Measurements from ENCODE around the gene EIF6.
"Not testable (repeated sequence)": the region's sequence is repeated elsewhere in the genome, so short reads cannot be mapped to it uniquely, and the experiment has no call there.

Gene EIF6

DNA sequence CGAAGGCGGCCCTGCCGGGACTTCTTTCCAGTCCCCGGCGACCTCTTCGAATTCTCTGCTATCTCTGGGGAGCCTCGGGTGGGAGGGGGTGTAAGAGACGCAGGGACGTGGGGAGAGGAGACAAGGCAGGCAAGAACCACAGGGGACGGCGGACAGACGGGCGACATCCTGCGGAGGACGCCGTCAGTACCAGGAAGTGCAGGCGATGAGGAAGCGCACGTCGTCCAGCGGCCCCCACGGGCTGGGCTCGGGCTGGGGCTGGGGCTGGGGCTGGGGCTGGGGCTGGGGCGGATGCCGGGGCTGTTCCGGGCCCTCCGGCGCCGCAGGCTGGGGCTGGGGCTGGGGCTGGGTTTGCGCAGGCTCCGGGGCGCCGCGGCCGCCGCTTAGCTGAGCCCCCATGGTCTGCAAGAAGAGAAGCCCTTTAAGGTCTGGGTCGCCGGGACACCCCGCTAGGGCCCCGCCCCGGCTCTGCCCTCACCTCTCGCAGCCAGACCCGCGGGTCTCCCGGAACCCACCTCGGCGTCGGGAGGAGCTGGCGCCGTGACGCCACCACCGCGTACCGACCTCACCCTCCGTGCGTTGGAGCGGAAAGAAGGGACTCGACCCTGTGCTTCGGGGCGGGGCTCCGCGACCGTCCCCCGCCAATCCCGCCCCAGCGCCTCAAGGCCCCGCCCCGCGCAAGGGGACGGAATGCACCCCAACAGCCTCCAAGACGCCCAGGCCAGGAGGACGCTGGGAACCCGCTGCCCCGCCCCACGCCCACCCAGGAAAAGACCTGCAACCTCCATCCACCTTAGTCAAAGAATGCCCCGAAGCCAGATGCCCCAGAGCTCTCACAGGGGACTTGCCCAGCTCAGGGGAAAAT, 6.8 kb downstream of the EIF6 start, which contains the start of gene MMP24OS:
MMP24OS (minus strand) TSS at position 592 of the 865 bp plus-strand sequence; CDS start at position 399, 193 bp downstream.
- no peak for DNase-seq

DNA sequence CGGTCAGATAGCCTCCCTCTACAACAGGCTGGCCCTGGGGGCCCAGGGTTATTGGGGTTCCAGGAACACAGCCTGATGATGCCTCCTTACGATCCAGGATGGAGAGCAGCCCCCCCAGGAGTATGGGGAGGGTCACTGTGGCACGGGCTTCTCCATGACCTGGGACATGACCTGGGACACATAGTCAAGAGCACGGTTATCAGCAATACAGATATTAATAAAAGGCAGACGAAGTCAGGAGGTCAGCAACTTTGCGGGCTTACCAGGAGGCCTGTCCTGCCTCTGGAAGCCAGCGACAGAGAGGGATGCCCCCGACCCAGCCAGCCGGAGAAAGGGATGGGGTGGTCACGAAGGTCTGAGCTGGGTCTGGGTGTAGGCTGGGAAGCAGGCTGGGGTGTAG, 7.4 kb downstream of the EIF6 start:
- no peak for DNase-seq

DNA sequence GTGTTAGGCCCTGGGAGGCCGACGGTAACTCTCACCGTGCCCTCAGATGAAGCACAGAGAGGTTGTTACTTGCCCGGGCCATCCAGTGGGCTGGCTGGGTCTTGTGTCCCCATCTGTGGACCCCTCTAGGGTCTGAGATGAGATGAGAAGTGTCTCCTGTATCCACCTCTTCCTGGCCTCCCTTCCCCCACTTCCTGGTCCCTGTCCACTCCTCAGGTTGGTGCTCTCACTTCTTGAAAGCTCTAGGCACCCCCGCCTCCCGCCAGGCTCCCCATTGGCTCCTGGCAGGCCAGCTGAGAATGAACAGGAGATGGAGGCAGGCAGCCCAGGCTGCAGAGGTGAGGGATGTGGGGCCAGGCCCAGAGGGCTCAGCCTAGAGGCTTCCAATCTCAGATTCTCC, 8.2 kb downstream of the EIF6 start:
- no peak for DNase-seq

DNA sequence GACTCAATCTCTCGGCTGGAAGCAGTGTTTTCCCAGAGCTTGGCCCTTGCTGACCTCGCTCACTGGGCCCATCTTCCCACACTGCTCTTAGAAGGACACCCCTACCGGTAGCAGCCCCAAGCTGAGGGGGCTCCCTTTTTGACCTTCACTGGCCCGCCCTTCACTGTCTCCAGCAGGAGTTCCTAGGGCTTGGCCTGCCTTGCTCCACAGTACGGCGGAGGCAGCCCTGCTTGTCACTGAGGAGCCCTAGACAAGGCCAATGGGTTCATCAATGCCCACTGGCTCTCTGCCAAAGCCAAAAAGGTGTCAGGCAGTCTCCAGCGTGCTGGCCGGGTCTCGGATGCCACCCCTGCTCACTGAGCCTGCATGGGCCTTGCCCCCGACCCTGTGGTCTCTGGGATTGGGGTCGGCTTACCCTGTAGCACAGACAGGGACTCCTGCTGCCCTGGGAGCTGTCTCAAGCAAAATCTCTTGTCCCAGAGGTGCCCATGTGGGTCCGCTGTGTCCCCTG, 8.8 kb downstream of the EIF6 start:
- no peak for DNase-seq

DNA sequence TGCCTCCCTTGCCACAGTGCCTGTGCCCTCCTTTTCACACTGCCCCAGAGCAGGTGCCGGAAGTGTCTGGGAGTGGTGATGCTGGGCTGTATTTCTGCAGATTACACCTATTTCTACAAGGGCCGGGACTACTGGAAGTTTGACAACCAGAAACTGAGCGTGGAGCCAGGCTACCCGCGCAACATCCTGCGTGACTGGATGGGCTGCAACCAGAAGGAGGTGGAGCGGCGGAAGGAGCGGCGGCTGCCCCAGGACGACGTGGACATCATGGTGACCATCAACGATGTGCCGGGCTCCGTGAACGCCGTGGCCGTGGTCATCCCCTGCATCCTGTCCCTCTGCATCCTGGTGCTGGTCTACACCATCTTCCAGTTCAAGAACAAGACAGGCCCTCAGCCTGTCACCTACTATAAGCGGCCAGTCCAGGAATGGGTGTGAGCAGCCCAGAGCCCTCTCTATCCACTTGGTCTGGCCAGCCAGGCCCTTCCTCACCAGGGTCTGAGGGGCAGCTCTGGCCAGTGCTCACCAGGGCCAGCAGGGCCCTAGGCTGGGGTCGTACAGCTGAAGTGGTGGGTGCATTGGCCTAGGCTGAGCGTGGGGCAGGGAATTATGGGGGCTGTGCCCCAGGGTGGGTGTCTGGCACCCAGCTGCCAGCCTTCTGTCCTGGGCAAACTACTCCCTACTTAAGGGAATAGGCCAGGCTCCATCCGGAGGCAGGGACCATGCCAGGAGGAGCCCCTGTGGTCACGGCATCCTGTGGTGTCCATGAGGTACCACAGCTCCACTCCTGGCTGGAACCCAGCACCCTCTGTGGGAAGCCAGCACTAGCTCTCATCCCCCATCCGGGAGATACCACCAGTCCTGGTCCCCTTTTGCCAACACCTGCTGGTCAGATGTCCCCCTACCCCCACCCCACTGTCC, 10.1 kb downstream of the EIF6 start:
- DNase-seq = no peak

DNA sequence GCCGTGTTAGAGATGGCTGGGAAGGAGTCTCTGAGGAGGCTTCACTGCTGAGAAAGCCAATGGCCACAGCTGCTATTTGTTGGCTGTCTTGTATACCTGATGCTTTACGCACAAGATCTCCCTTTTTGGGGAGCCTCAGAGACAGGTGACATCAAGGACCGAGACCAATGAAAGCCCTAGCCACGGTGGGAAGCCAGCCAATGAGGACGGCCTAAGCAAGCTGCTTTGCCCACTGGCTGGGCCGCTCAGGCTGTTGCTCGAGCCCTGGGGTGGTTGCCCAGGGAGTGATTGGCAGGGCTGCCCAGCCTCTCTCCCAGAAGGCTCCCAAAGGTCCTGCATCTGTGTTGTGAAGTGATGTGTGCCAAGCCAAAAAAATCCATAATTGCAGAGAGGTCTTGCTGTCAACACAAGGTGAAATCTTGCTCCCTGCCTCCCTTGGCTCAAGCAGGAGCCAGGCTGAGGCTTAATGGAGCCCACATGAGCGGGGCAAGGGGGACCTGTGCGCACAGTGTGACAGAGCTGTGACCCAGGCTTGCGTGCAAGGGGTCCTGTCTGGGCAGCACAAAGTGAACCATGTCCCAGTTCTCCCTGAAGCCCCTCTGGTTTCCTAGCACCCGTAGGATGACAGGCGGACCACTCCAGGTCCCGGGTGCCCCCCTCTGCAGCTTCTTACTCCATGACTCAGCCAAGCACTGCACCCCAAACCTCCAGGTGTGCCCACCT, 11.0 kb downstream of the EIF6 start:
- no peak for DNase-seq

DNA sequence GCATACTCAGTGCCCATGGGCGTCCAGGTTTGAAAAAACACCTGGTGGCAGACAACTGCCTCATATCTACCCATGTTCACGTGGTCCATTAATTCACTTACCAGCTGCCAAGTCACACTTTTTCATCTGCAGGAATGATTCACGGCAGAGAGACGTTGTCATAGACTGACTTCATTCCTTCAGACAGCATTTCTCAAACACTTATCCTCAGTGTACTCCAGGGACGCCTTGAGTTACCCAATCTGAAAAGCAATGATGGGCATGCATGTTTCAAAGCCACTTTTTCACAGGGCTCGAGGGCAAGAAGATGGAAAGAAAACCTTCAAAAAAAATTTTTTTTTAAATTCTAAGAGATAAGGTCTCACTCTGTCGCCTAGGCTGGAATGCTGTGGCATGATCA, 12.7 kb downstream of the EIF6 start:
- no peak for DNase-seq

DNA sequence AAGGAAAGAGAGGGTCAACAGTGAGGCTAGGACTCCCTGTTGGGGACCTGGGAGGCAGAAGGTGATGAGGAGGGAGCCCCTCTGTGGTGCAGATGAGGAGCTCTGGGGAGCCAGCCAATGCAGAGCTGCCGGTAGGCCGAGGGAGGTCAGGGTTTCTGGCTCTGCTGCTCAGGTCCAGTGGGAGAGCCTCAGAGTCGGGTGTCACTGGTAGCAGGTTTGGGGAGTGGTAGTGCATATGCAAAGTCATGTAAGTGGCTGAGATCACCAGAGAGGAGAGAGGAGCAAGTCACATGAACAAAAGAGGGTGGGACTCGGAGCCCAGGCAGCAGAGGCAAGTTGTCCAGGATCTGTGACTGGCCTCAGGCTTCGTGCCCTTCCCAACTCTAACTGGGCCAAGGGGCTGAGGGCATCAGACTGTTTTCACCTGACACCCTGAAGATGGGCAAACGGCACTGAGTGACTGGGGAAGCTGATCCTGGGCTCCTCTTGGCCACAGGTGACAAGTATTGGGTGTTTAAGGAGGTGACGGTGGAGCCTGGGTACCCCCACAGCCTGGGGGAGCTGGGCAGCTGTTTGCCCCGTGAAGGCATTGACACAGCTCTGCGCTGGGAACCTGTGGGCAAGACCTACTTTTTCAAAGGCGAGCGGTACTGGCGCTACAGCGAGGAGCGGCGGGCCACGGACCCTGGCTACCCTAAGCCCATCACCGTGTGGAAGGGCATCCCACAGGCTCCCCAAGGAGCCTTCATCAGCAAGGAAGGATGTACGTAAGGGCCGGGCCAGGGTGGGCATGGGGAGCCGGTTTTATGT, 13.3 kb downstream of the EIF6 start:
- no peak for DNase-seq

DNA sequence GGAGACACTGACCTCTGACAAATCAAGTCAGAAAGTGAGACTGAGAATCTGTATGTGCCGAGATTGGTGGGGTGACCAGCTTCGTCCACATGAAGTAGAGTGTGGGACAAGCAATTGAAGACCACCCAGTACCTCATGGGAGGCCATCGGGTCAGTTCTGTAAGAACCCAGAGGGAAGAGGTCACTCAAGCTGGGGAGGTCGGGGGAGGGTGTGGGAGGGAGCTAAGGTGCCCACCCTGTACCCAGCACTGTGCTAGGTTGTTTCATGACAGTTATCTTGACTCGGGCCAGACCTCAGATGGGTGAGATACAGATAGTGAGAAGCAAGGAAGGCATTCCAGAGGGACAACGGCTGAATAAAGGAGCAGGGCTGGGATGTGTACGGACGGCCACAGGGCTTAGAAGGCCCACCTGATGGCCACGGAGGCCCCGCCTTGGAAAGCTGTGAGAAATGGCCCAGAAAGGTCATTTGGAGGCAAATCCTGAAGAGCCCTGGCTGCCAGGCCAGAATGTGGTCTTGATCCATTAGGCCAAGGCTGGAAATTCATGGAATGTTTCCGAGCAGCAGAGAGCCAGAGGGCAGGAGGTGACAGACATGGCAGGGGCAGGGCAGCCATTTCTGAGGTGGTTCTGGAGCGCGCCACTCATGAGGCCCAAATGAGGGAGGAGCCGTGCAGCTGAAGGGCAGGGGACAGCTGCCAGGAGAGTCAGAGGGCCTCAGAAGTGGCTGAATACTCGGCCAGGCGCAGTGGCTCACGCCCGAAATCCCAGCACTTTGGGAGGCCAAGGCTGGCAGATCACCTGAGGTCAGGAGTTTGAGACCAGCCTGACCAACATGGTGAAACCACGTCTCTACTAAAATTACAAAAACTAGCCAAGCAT, 14.3 kb downstream of the EIF6 start:
- DNase-seq = no peak

DNA sequence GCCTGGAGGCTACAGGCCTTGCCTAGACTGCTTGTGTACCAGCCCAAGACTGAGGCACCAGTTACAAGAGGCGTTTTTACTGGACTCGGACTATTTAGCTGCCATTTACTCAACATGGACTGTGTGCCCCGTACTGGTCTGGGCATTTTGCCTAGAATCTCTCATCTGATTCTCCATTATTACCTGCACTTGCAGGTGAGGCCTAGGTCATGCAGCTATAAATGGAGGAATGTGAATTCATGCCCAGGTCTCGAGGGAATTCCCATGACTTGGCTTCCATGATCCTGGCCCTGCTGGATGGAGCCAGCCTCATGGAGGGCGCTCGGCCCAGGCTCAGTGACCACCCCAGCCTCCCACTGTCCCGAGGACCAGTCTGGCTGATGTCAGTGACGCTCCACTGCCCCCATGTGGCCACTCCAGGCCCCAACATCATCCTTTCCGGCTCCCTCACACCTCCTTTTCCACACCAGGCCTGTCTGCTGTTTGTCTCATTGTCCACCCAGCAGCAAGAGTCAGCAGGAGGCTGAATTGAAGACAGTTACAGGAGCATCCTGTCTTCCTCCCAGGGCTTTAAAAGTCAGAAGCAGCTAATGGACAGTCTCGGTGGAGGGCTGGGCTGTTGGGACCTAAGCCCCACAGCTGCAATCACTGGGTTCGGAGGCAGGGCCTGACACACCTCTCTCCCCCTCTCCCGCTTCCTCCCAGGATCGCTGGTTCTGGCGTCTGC, 15.4 kb downstream of the EIF6 start:
- no peak for DNase-seq

DNA sequence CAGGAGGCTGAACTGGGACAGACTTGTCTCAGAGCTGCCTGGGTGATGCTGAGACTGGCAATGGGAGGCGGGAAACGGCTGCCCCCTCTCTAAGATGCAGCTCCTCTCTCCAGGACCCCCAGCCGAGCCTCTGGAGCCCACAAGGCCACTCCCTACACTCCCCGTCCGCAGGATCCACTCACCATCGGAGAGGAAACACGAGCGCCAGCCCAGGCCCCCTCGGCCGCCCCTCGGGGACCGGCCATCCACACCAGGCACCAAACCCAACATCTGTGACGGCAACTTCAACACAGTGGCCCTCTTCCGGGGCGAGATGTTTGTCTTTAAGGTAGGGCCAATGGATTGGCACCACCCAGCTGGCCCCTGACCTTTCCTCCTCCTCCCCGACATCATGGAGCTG, 17.5 kb downstream of the EIF6 start:
- no peak for DNase-seq

DNA sequence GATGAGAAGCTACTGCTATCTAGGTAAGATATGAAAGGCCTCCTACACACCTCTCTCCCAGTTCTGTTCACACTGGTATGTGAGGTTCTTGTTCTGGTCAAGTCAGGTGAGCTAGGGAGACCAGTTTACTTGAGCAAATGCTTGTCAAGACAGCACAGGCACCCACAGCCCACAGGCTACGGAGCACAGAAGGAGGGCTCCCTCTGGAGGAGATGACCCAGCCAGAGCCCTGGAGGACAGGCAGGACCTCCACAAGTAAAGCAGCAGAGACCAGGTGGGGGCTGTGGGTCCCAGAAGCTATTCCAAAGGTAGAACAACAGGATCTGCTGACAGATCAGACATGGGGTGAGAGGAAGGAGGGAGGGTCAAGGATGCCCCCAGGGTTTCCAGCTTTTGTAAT, 19.8 kb downstream of the EIF6 start:
- no peak for DNase-seq

DNA sequence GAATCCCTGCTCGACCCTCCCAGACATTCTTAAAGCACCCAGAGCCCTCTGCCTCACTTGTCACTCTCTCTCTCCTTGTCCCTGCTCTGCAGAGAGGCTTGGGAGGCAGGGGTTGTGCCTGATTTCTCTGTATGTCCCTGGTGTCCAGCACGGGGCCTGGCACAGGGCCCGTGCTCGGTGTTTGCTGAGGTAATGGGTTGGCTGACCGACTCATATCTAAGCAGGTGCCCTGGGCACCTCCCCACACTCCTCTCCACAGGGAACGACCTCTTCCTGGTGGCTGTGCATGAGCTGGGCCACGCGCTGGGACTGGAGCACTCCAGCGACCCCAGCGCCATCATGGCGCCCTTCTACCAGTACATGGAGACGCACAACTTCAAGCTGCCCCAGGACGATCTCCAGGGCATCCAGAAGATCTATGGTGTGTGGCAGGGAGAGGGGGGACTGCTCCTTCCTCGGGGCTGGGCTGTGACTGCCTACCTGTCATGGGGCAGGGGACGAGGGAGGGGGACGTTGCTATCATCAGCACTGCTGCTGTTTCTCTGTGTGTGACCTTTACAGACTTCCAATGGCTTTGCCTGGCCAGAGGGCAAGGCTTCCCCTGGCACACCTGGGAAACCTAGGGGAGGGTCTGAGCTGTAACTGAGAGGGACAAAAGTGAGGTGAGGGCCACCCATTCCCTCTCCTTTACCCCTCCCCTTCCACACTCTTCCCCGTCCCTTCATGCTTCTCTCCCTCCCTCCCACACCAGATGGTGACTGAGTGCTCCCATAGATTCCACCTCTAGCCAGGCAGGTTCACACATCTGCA, 20.8 kb downstream of the EIF6 start:
- DNase-seq = no peak

DNA sequence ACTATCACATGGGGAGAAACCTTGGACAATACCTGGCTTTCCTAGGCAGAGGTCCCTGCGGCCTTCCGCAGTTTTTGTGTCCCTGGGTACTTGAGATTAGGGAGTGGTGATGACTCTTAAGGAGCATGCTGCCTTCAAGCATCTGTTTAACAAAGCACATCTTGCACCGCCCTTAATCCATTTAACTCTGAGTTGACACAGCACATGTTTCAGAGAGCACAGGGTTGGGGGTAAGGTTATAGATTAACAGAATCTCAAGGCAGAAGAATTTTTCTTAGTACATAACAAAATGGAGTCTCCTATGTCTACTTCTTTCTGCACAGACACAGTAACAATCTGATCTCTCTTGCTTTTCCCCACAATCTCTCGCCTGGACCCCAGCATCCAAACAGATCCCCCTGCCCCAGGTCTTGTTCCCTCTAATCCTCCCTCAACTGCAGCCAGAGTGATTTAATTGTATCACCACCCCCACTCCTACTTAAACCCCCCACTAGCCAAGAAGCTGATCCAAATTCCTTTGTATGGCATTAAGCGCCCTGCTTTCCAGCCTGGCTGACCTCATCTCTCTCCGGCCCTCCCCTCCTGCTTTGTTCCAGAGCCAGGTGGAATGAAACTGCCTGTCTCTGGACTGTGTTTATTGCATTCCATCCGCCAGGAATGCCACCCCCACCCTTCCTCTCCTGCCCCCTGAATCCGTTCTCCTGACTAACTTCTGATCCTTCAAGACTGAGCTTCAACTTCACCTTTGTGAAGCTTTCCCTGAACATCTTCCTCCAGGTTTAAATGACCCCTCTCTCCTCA, 21.6 kb downstream of the EIF6 start:
- not testable (repeated sequence) for DNase-seq

DNA sequence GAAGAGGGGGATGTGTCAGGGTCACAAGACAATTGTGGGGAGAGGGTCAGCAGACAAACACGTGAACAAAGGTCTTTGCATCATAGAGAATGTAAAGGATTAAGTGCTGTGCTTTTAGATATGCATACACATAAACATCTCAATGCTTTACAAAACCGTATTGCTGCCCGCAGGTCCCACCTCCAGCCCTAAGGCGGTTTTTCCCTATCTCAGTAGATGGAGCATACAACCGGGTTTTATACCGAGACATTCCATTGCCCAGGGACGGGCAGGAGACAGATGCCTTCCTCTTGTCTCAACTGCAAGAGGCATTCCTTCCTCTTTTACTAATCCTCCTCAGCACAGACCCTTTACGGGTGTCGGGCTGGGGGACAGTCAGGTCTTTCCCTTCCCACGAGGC, 22.3 kb downstream of the EIF6 start:
- DNase-seq = not testable (repeated sequence)

DNA sequence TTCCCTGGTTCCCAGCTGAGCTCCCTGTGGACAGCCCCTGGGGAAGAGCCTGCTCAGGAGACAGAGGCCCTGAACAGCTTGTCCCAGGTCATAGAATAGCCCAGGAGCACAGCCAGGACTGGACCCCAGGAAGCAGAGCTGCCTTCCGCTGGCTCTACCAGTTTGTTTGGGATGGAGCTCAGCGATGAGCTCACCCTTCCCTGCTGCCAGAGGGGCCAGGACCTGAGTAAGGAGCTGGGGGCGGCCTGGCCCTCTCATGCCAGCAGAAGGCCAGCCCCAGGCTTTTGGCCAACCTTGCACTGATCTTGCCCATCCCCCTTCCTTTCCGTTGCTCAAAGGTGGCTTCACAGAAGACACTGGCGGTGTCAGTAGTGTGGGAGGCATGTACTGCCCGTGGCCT, 24.1 kb downstream of the EIF6 start:
- no peak for DNase-seq

DNA sequence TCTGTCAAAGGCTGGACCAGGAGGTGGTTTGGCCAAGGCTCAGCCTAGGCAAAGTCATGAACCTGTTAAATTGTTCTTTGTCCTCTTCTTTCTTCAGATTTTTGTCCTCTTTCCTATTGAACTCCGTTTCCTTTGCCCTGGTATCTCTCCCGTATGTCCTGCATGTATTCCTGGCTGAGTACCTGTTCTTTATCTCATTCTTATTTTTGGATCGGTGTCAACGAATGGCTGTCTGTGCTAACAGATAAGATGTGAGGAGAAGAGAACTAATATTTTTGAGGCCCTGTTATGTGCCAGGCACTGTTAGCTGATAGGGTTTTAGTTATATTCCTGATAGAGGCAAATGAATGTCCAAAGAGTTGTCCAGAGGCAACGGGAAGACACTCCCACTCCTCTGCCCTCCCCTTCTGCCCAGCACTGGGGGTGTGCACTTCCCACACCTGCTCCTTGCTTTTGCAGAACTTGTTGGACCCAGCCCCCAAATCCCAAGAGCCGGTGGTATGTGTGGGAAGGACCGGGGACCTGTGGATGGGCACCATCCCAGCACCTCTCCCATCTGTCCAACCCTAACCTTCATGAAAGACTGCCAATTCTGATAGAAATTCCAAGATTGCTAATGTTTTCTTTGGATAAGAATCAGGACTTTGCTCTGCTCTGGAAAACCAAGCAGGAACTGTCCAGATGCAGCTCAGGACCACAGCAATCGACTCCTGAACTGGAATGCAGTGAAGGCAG, 27.2 kb downstream of the EIF6 start:
- DNase-seq = no peak

All from SHP77 treated with DMSO at 0.1 percent for 48 hours (cell line).